Ovary (tissue), 9 donors: ENCODE measurements around the gene SYT11. TPM values are rescaled to one million over a fixed set of nuclear protein-coding genes. Genes with fewer than 3 reads are reported as not detected.

ENCODE experiments used
- DNase-seq, 5 donors: peaks; one replicate each; pipeline ENCODE4 v3.0.0-alpha.2; 2019 to 2020
- H3K27ac ChIP-seq, 2 donors: fragments of 200-600 bp; one replicate each; pipeline versions ENCODE4 v1.5.1 to v1.8.0; 2019 to 2022
- H3K27me3 ChIP-seq: fragments of 200-600 bp; one replicate; pipeline ENCODE4 v1.8.0; 2022
- H3K36me3 ChIP-seq: fragments of 200-600 bp; sonication (generic); one replicate; pipeline ENCODE4 v1.5.1; 2019
- H3K4me1 ChIP-seq: one replicate; pipeline ENCODE4 v1.8.1; 2013; ENCODE audit warnings: mild to moderate bottlenecking, moderate library complexity; ENCODE audit not compliant: insufficient read depth
- H3K4me3 ChIP-seq: fragments of 200-600 bp; sonication (generic); one replicate; pipeline ENCODE4 v1.5.1; 2017
- H3K9me3 ChIP-seq, 2 donors: fragments of 200-600 bp in 1 of 2; sonication (generic) in 1 of 2; one replicate each; pipeline versions ENCODE4 v1.5.1 to v1.8.1; 2013 to 2019; ENCODE audit warnings: mild to moderate bottlenecking in 1 of 2, moderate library complexity in 1 of 2
- CTCF ChIP-seq, 3 donors: fragments of 450-650 bp in 2 of 3; fragments of 200-600 bp in 1 of 3; IDR thresholded peaks; one replicate each; pipeline versions ENCODE4 v1.5.1 to v1.8.0; 2016 to 2022; ENCODE audit warnings: antibody characterized with exemption in 3 of 3, mild to moderate bottlenecking in 1 of 3
- EP300 ChIP-seq: sonication (generic); formaldehyde crosslinking; IDR thresholded peaks from one replicate; pipeline ENCODE4 v1.6.1; 2017; ENCODE audit warnings: antibody characterized with exemption
- POLR2A ChIP-seq: fragments of 450-650 bp; IDR thresholded peaks from one replicate; pipeline ENCODE4 v1.6.1; 2017; ENCODE audit warnings: antibody characterized with exemption, mild to moderate bottlenecking, moderate library complexity
- WGBS, 3 donors: extraction: QIAGEN DNeasy Blood & Tissue Kit in 1 of 3; methylation state at CpG; one replicate each; pipeline versions ENCODE4 v1.1.5 to v1.1.7; 2013 to 2017; 5-methylcytosine and 5-hydroxymethylcytosine counted together
- intact Hi-C, 4 donors: fragments of 100-400 bp; cut with DNase I; formaldehyde crosslinking; loops; one replicate each; pipeline versions ENCODE4 v1.11.0 to v1.15.1; 2022 to 2023
- polyA plus RNA-seq, 2 donors: library from polyadenylated mRNA; stranded (reverse); fragments of 200-250 nt in 1 of 2; fragments of 350-450 nt in 1 of 2; fragmentation: Illumina TruSeq in 1 of 2; extraction: RNeasy Lipid Tissue Mini Kit (QIAGEN cat#74804) in 1 of 2; gene quantifications; one replicate each; pipeline ENCODE4 v1.2.3, GENCODE V29; 2013 to 2014
- small RNA-seq: library from RNA; depleted of rRNA; stranded (forward); fragments of <200 nt; gene quantifications from one replicate; pipeline ENCODE3, GENCODE V24; 2016
- total RNA-seq, 7 donors: library from RNA; depleted of rRNA in 2 of 7; stranded (reverse); fragments of >200 nt in 2 of 7; fragmentation: NEBNext Ultra II Directional in 3 of 7; extraction: Animal tissue kit (Norgen Biotek cat#: 25700) in 3 of 7; gene quantifications; one replicate each; pipeline versions ENCODE4 v1.1.0 to v1.2.4, GENCODE V29; 2016 to 2023
- donor health status: DM: no; HTN: no; CAD: no; lungs with moderate emphysema.
- donor health status: DM: no; HTN: no; CAD: no.
- donor health status: Bipolar disorder and iron deficiency.
- donor health status: DM: yes; HTN: yes; CAD: no.
- donor health status: DM: no; HTN: no; CAD: no.
- donor health status: DM: yes; HTN: yes; CAD: no.

The SYT11 gene
- total and polyA plus RNA-seq, 9 donors, result 10.1 to 48.9 (median 19.7) TPM

GRCh38 chr1:155932487-155932886 is 73.1 kb downstream of the SYT11 start:
- TF ChIP-seq POLR2A (no peak), CTCF (IDR thresholded peaks at IDR 0.05) (no peak), EP300 (no peak)
- Histone ChIP-seq H3K27ac (no peak overlapping the region), H3K9me3 (no peaks in the 10 kb centered on the region), H3K4me3 (no peak overlapping the region), H3K27me3 (no peaks in the 10 kb centered on the region), H3K4me1 (peaks cover 10% of the 10 kb centered on the region), H3K36me3 (no peaks in the 10 kb centered on the region)
- no peak for DNase-seq
- intact Hi-C loops, result no loop called here
- 63 to 72% (median 66%) methylated on average over 5 of the region's 5 CpGs for WGBS, 3 donors

GRCh38 chr1:155933591-155934096 is 74.3 kb downstream of the SYT11 start:
- Histone ChIP-seq H3K4me3 (peak overlapping the region; percentile 88), H3K9me3 (no peaks in the 10 kb centered on the region), H3K27ac (peak overlapping the region; percentile 75 to 90), H3K4me1 (peaks cover 10% of the 10 kb centered on the region), H3K36me3 (no peaks in the 10 kb centered on the region), H3K27me3 (no peaks in the 10 kb centered on the region)
- intact Hi-C loops, result no loop called here
- DNase-seq, result no peak
- WGBS, 3 donors, result 3 to 7% (median 4%) methylated on average over 10 of the region's 10 CpGs
- TF ChIP-seq POLR2A (no peak), EP300 (no peak), CTCF (IDR thresholded peaks at IDR 0.05) (no peak)

- H3K4me1 ChIP-seq, result peaks cover 10% of the 10 kb centered on the region
- peak in 2 of 3 donors; percentile 13 to 29 for TF ChIP-seq CTCF (IDR thresholded peaks at IDR 0.05)
- peak; percentile 49 for TF ChIP-seq EP300
- peak; percentile 100 for TF ChIP-seq POLR2A
- no peaks in the 10 kb centered on the region for H3K9me3 ChIP-seq
- H3K27ac ChIP-seq, result peak within 1 kb of the TSS; percentile 75 to 90
- intact Hi-C loops, result no loop called here
- peak within 1 kb of the TSS; percentile 88 for H3K4me3 ChIP-seq
- no peaks in the 10 kb centered on the region for H3K36me3 ChIP-seq
- WGBS, 3 donors, result 0 to 1% (median 1%) methylated on average over 50 of the region's 50 CpGs
- no peaks in the 10 kb centered on the region for H3K27me3 ChIP-seq
- DNase-seq, result peak; percentile 94 to 96 (median 94)
These were observed 74.9 kb downstream of the SYT11 start, which contains the start of gene KHDC4 for GRCh38 chr1:155934097-155934935. KHDC4 (minus strand) TSS chr1:155934413; CDS start chr1:155934373, 40 bp downstream.

Small RNA genes within 50 kb of the gene (small RNA-seq; reads per million reads assigned to genes)
- gene RF00015 (not detected), gene SCARNA4 (not detected), gene SNORA80E (71.6 reads per million, percentile 90 among the genes with 10 or more reads in this experiment)

Other genes starting within 250 kb of the SYT11 start
- gene MSTO1, start 249.3 kb upstream of the SYT11 start, total RNA-seq, result 10 to 100 TPM; 13.8 to 96.2 (median 51.5) TPM
- gene MSTO1, start 249.3 kb upstream of the SYT11 start, polyA plus RNA-seq, result 10 to 100 TPM; 26.2 to 38.9 TPM
- gene YY1AP1, start 170.8 kb upstream of the SYT11 start, total RNA-seq, result 100 to 1,000 TPM in 5 of 7 donors, 10 to 100 TPM in 2; 86.3 to 156 (median 106) TPM
- gene YY1AP1, start 170.8 kb upstream of the SYT11 start, polyA plus RNA-seq, result 100 to 1,000 TPM in 1 of 2 donors, 10 to 100 TPM in 1; 43.4 to 101 TPM
- 100 to 1,000 TPM in 1 of 7 donors, 10 to 100 TPM in 6; 56.9 to 140 (median 61.4) TPM for gene DAP3, start 170.5 kb upstream of the SYT11 start, total RNA-seq
- gene DAP3, start 170.5 kb upstream of the SYT11 start, polyA plus RNA-seq, result 100 to 1,000 TPM in 1 of 2 donors, 10 to 100 TPM in 1; 43.7 to 128 TPM
- gene GON4L, start 2.4 kb upstream of the SYT11 start, total RNA-seq, result 10 to 100 TPM; 20.6 to 57.5 (median 42.5) TPM
- 10 to 100 TPM; 16.0 to 29.4 TPM for gene GON4L, start 2.4 kb upstream of the SYT11 start, polyA plus RNA-seq
- 10 to 100 TPM; 10.9 to 26.9 (median 23.0) TPM for gene RIT1, start 51.8 kb downstream of the SYT11 start, total RNA-seq
- gene RIT1, start 51.8 kb downstream of the SYT11 start, polyA plus RNA-seq, result 10 to 100 TPM in 1 of 2 donors, 1 to 10 TPM in 1; 8.6 to 20.2 TPM
- 10 to 100 TPM; 38.1 to 61.1 (median 46.4) TPM for gene KHDC4, start 74.8 kb downstream of the SYT11 start, total RNA-seq
- 10 to 100 TPM; 35.4 to 47.1 TPM for gene KHDC4, start 74.8 kb downstream of the SYT11 start, polyA plus RNA-seq
- not detected for gene RXFP4, start 82.1 kb downstream of the SYT11 start, total RNA-seq
- gene RXFP4, start 82.1 kb downstream of the SYT11 start, polyA plus RNA-seq, result not detected
- gene ARHGEF2, start 119.0 kb downstream of the SYT11 start, total RNA-seq, result 100 to 1,000 TPM in 1 of 7 donors, 10 to 100 TPM in 6; 41.0 to 221 (median 63.3) TPM
- gene ARHGEF2, start 119.0 kb downstream of the SYT11 start, polyA plus RNA-seq, result 100 to 1,000 TPM in 1 of 2 donors, 10 to 100 TPM in 1; 36.3 to 108 TPM
- 100 to 1,000 TPM; 261 to 496 (median 272) TPM for gene SSR2, start 161.4 kb downstream of the SYT11 start, total RNA-seq
- 100 to 1,000 TPM; 465 to 601 TPM for gene SSR2, start 161.4 kb downstream of the SYT11 start, polyA plus RNA-seq
- gene UBQLN4, start 194.2 kb downstream of the SYT11 start, total RNA-seq, result 10 to 100 TPM; 14.2 to 38.0 (median 26.6) TPM
- gene UBQLN4, start 194.2 kb downstream of the SYT11 start, polyA plus RNA-seq, result 10 to 100 TPM; 16.3 to 33.9 TPM
- 10 to 100 TPM; 20.1 to 66.1 (median 24.9) TPM for gene LAMTOR2, start 195.2 kb downstream of the SYT11 start, total RNA-seq
- 10 to 100 TPM; 20.1 to 41.2 TPM for gene LAMTOR2, start 195.2 kb downstream of the SYT11 start, polyA plus RNA-seq
- 10 to 100 TPM in 1 of 7 donors, 1 to 10 TPM in 4, under 1 TPM in 2; 0.45 to 38.6 (median 3.5) TPM for gene RAB25, start 201.6 kb downstream of the SYT11 start, total RNA-seq
- under 1 TPM in 1 of 2 donors, not detected in 1; 0.28 TPM for gene RAB25, start 201.6 kb downstream of the SYT11 start, polyA plus RNA-seq
- gene MEX3A, start 222.9 kb downstream of the SYT11 start, total RNA-seq, result 10 to 100 TPM in 4 of 7 donors, 1 to 10 TPM in 3; 3.5 to 12.4 (median 10.2) TPM
- gene MEX3A, start 222.9 kb downstream of the SYT11 start, polyA plus RNA-seq, result 1 to 10 TPM; 5.6 to 6.6 TPM